IPS DF 4.7 (cell line): ENCODE results near the gene CHRNE.

Experiments
- DNase-seq: peaks from one replicate; pipeline ENCODE4 v3.0.0-alpha.2; 2013; ENCODE audit warnings: low spot score; ENCODE audit errors: extremely low read depth

The CHRNE gene

DNA sequence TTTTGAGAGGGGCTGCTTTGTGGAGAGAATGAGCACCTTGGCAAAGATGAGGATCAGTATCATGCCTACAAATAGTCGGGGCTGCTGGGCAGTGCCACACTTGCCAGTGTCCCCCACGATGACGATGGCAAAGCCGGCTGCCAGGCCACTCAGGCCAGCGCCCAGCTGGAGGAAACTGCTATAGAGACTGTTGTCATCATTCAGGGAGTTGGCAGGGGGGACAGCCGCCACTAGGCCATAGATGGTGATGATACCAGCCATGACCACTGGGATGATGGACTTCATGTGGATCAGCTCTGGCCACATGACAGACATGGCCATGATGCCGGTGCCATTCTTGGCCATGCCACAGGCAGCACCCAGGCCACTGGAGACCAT lies 46.0 kb downstream of the CHRNE start:
- no peak for DNase-seq

DNA sequence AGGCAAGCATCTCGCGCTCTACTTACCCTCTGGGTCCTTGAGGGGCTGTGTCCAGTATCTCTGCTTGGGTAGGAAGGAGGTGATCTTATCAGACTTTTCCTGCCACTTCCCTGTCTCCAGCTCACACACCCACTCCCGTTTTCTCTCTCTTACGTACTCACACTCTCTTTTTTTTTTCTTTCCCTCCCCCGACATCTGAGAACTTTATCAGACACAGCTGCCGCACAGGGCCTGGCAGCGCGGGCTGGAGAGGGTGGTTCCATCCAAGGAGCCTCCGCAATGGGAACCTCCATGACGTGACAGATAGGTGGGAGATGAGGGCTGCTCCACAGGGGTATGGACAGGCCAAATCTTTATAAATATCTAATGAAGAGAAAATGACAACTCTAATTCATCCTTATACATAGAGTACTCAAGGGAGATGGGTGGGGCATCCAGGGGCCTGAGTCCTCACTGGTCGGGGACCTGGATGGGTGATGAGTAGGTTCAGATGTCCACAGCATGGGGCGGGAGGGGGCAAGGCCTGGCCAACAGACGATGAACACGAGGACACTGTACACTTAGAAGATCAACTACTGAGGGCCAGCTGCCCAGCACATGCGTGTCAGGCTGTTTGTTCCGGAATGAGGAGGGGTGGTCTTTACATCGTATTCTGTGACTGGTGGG lies 46.5 kb downstream of the CHRNE start:
- DNase-seq = no peak

DNA sequence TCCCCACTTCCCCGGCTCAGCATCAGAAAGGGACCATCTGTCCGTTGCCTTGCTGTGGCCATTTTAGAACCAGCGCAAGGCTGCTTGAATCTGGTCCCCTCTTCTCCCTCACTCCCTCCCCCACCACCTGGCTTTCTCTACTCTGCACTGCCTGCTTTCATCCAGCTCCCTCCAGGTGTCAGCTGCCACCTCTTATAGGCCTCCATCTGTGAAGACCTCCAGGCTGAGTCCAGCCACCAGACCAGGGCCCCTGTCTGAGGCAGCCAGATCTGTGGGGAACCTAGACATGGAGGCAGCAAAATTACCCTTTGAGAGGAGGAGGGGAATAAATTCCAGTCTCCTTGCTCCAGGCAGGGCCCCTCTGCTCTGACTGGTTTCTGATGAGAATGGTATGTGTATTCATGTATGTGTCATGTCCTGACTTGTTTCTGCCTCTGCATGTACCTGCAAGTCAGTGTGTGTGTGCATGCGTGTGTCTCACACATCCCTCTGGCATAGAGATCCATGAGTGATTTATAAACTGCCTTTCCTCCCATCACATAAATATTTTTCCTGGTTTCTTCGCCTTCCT lies 48.7 kb downstream of the CHRNE start:
- DNase-seq = no peak

DNA sequence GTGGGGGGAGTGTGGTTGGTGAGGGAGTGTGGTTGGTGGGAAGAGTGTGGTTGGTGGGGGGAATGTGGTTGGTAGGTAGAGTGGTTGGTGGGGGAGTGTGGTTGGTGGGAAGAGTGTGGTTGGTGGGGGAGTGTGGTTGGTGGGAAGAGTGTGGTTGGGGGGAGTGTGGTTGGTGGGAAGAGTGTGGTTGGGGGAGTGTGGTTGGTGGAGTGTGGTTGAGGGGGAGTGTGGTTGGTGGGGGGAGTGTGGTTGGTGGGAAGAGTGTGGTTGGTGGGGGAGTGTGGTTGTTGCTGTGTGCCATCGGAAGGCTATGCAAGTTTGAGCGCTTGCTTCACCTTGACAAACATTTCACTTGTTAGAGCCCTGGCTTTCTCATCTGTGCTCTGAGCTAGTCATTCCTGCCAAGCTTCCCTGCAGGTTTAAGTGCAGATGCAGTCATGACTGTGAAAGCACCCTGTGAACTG lies 49.7 kb downstream of the CHRNE start:
- DNase-seq = no peak

DNA sequence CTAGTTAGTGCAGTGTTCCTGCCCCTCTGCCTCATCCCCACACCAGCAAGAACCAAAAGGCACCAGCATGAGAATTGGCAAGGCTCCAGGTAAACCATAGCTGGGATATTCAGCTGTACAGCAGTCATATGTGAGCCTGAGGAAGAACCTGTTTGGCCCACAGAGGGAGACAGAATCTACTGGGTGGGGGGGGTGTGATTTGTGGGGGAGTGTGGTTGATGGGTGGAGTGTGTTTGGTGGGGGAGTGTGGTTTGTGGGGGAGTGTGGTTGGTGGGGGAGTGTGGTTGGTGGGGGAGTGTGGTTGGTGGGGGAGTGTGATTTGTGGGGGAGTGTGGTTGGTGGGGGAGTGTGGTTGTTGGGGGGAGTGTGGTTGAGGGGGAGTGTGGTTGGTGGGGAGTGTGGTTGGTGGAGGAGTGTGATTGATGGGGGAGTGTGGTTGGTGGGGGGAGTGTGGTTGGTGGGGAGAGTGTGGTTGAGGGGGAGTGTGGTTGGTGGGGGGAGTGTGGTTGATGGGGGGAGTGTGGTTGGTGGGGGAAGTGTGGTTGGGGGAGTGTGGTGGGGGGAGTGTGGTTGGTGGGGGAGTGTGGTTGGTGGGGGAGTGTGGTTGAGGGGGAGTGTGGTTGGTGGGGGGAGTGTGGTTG lies 50.2 kb downstream of the CHRNE start:
- no peak for DNase-seq

DNA sequence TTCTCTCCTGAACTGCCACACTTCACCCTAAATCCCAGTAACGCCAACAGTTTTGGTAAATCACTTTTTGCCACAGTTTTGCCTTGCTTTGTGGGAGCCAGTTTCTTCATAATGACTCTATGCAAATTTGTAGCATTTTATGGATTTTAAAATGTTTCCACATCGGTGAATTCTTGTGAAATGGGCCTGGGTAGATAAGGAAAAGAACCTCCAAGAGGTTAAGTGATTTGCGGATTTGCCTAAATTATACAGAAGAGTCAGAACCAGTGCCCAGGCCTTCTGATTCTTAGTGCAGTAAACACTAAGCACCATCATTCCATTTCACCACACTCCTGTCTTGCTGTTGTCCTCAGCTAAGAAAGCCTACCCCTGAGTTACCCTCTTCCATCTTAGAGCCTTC lies 51.8 kb downstream of the CHRNE start:
- DNase-seq = no peak

DNA sequence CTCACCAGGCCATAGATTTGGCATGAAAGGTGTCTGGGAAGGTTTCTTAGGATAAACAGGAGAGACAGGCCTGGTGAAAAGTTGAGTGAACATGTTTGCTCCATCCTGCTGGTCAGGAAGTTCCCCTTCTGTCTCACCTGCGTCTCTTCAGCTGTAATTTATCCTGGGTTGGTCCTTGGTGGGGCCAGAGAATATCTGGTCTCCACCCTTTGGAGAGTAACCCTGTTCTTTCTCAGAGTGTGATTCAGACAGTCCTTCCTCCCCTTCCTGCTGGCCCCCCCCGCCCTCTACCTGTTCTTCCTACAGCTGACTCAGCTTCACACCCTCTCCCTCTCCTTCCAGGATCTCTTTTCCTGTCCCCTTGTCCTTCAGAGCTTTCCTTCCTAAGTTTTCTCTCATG lies 52.7 kb downstream of the CHRNE start:
- no peak for DNase-seq

DNA sequence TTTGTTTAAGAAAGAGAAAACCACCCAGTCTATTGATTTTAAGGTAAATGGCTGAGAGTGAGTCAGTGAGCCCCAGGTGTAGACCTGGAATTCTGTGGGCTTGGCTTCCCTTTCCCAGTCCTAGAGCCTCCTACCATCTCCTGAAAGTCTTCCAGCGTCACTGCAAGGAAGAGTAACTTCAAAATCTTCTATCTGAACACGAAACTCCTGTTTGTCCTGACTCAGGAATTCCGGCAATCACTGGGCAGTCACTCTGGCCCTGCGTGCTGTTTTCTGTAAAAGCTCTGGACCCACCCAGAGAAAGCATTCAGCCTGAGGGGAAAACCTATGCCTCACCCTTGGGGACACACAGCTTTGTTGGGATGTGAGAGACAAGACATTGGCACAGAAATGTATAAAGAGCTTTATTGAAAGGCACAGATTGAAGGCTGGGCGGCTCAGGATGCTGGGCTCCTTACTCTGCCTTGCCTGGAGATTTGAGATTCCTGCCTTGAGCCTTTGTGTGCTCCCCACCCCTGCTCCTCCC lies 53.8 kb downstream of the CHRNE start:
- no peak for DNase-seq
